Ishikawa (cell line): ENCODE measurements around the gene MYORG.

Source experiments
- CEBPB ChIP-seq: IDR thresholded peaks from 2 replicates; pipeline ENCODE4 v1.6.1; 2012
- CREB1 ChIP-seq: IDR thresholded peaks from 2 replicates; pipeline ENCODE4 v1.6.1; 2012; ENCODE audit warnings: low read depth
- EGR1 ChIP-seq: IDR thresholded peaks from 2 replicates; pipeline ENCODE4 v1.6.1; 2012
- EP300 ChIP-seq: IDR thresholded peaks from 2 replicates; pipeline ENCODE4 v1.6.1; 2012; ENCODE audit warnings: borderline replicate concordance
- FOXM1 ChIP-seq: IDR thresholded peaks from 2 replicates; pipeline ENCODE4 v1.6.1; 2012; ENCODE audit warnings: low read depth, borderline replicate concordance
- NFIC ChIP-seq: IDR thresholded peaks from 2 replicates; pipeline ENCODE4 v1.6.1; 2012
- RAD21 ChIP-seq: IDR thresholded peaks from 2 replicates; pipeline ENCODE4 v1.6.1; 2012; ENCODE audit warnings: low read depth
- REST ChIP-seq: IDR thresholded peaks from 2 replicates; pipeline ENCODE4 v1.6.1; 2012; ENCODE audit warnings: low read depth, mild to moderate bottlenecking
- TAF1 ChIP-seq: IDR thresholded peaks from 2 replicates; pipeline ENCODE4 v1.6.1; 2012; ENCODE audit warnings: low read depth, mild to moderate bottlenecking
- TCF12 ChIP-seq: IDR thresholded peaks from 2 replicates; pipeline ENCODE4 v1.6.1; 2012; ENCODE audit warnings: low read depth
- TEAD4 ChIP-seq: IDR thresholded peaks from 2 replicates; pipeline ENCODE4 v1.6.1; 2012
- USF1 ChIP-seq: IDR thresholded peaks from 2 replicates; pipeline ENCODE4 v1.6.1; 2012
- YY1 ChIP-seq: IDR thresholded peaks from 2 replicates; pipeline ENCODE4 v1.6.1; 2012; ENCODE audit warnings: low read depth
- ZBTB7A ChIP-seq: IDR thresholded peaks from 2 replicates; pipeline ENCODE4 v1.6.1; 2012; ENCODE audit warnings: low read depth
- TF ChIP-seq, protein P1 (sequence below): IDR thresholded peaks from 2 replicates; pipeline ENCODE4 v1.6.1; 2012

The MYORG gene

GRCh38 chr9:34403554-34404380 is 27.1 kb upstream of the MYORG start:
- no peak for TF ChIP-seq CREB1
- TF ChIP-seq RAD21 = peak; percentile 88
- TF ChIP-seq TAF1 = no peak
- no peak for TF ChIP-seq USF1

DNA sequence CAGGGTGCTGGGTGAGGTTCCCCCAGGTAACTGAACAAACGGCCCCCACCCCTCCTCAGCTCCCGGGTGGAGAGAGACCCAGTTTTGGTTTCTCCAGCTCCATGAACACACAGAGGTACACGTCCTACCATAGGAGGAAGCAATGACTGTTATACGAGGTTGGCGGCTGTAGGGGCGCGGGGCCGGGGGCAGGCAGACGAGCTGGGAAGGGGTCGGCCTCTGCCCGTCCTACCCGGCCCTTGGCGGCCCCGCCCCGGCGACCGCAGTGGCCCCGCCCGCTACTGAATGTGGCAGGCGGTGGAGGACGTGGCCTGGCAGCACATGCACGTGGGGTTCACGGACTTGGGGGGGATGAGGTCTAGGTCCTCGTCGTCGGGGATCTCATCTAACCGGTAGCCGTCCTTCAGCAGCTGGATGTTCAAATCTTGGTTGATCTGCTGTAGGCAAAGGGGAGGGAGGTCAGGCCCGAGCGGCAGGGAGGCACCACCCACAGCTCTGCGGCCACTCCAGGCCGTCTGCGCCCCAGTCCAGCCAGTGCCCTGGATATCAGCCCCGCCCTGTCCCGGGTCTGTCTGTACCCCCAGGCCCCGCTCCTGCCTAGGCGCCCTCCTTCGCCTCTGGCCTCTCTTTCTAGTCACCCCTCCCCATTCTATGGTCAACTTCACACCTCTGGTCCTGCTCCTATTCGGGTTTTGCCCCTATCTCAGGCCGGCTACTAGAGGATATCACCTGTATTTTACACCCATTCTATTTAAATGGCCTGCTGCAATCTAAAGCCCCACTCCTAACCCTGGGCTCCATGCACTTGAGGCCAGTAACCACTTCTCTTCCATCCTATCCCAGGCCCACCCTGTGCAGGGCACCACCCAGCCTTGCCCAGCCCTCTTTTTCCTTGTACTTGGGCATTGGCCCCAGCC is 24.2 kb upstream of the MYORG start:
- no peak for TF ChIP-seq TCF12
- TF ChIP-seq CEBPB = no peak
- TF ChIP-seq EP300 = no peak
- TF ChIP-seq ZBTB7A = no peak
- no peak for TF ChIP-seq EGR1
- TF ChIP-seq, protein P1, sequence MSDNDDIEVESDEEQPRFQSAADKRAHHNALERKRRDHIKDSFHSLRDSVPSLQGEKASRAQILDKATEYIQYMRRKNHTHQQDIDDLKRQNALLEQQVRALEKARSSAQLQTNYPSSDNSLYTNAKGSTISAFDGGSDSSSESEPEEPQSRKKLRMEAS = no peak
- TF ChIP-seq TAF1 = no peak
- TF ChIP-seq RAD21 = no peak
- no peak for TF ChIP-seq YY1
- no peak for TF ChIP-seq NFIC
- no peak for TF ChIP-seq CREB1
- no peak for TF ChIP-seq FOXM1
- TF ChIP-seq USF1 = no peak
- TF ChIP-seq TEAD4 = no peak
- TF ChIP-seq REST = no peak

GRCh38 chr9:34400275-34400674 is 23.6 kb upstream of the MYORG start:
- TF ChIP-seq FOXM1 = no peak
- TF ChIP-seq TEAD4 = no peak
- no peak for TF ChIP-seq YY1

- TF ChIP-seq FOXM1 (no peak), YY1 (no peak), REST (no peak), TAF1 (no peak), CEBPB (no peak), EGR1 (no peak), USF1 (no peak), TEAD4 (no peak)
- TF ChIP-seq, protein P1 = no peak
Observed at GRCh38 chr9:34399729-34400128, 23.0 kb upstream of the MYORG start.

DNA sequence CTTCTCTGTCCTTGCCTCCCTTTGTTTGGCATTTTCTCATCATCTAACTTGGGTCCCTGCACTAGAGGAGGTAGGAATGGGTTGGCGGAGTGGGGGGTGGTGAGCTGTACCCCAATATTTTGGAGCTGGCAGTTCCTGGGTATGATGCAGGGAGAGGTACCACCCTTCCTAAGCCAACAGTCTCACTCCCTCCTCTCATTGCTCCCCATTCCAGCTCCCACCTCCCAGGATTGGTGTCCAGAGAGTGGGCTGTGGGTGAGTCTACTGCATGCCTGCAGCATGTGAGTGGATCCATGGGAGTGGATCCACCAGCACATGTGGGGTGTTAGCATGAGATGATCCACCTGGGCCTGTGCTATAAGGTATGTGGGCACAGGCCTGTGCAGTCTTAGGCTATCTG is 22.2 kb upstream of the MYORG start:
- no peak for TF ChIP-seq REST
- no peak for TF ChIP-seq EP300
- TF ChIP-seq NFIC = no peak
- no peak for TF ChIP-seq YY1
- no peak for TF ChIP-seq USF1
- TF ChIP-seq EGR1 = no peak
- no peak for TF ChIP-seq TAF1
- TF ChIP-seq FOXM1 = no peak
- no peak for TF ChIP-seq TEAD4
- no peak for TF ChIP-seq ZBTB7A
